ENCODE results near the gene SCFD2.

Gene SCFD2

GRCh38 chr4:52870225-52870624 lies 495.6 kb downstream of the SCFD2 start:
- Histone ChIP-seq H3K4me3 (ENCODE audit: low read depth, low read length, poor library complexity, severe bottlenecking) (no peak overlapping the region), H3F3A (ENCODE audit: insufficient read depth, low read length) (no peaks in the 10 kb centered on the region), H3K79me2 (ENCODE audit: insufficient read depth, low read length) (no peaks in the 10 kb centered on the region), H3K4me1 (ENCODE audit: insufficient read depth, low read length, severe bottlenecking) (no peaks in the 10 kb centered on the region), H3K36me3 (ENCODE audit: insufficient read depth, low read length) (no peaks in the 10 kb centered on the region), H3K4me2 (ENCODE audit: low read length) (no peak overlapping the region), H3K9me2 (ENCODE audit: low read depth, low read length) (no peaks in the 10 kb centered on the region), H3K27me3 (ENCODE audit: insufficient read depth, low read length) (no peaks in the 10 kb centered on the region), H3K9me3 (ENCODE audit: low read length) (no peaks in the 10 kb centered on the region), H3K9ac (ENCODE audit: low read length) (no peak overlapping the region), H2AFZ (ENCODE audit: low read length) (no peak overlapping the region), H4K20me1 (ENCODE audit: insufficient read depth, low read length) (no peaks in the 10 kb centered on the region), H3K27ac (ENCODE audit: low read depth, low read length, poor library complexity, severe bottlenecking) (no peak overlapping the region)
- no peak for TF ChIP-seq CTCF (IDR thresholded peaks at IDR 0.05; ENCODE audit: low read length)
- TF ChIP-seq EZH2 (IDR thresholded peaks at IDR 0.05; ENCODE audit: borderline replicate concordance, low read length), result no peak

- no peak for TF ChIP-seq EZH2 (IDR thresholded peaks at IDR 0.05; ENCODE audit: borderline replicate concordance, low read length)
- no peak for TF ChIP-seq CTCF (IDR thresholded peaks at IDR 0.05; ENCODE audit: low read length)
- no peak overlapping the region for H3K9ac ChIP-seq (ENCODE audit: low read length)
- H3K9me3 ChIP-seq (ENCODE audit: low read length), result no peaks in the 10 kb centered on the region
- H3K27ac ChIP-seq (ENCODE audit: low read depth, low read length, poor library complexity, severe bottlenecking), result no peak overlapping the region
- no peaks in the 10 kb centered on the region for H4K20me1 ChIP-seq (ENCODE audit: insufficient read depth, low read length)
- no peaks in the 10 kb centered on the region for H3F3A ChIP-seq (ENCODE audit: insufficient read depth, low read length)
- no peak overlapping the region for H3K4me3 ChIP-seq (ENCODE audit: low read depth, low read length, poor library complexity, severe bottlenecking)
- no peaks in the 10 kb centered on the region for H3K27me3 ChIP-seq (ENCODE audit: insufficient read depth, low read length)
- H3K79me2 ChIP-seq (ENCODE audit: insufficient read depth, low read length), result no peaks in the 10 kb centered on the region
- no peaks in the 10 kb centered on the region for H3K9me2 ChIP-seq (ENCODE audit: low read depth, low read length)
- H3K4me2 ChIP-seq (ENCODE audit: low read length), result no peak overlapping the region
- H3K4me1 ChIP-seq (ENCODE audit: insufficient read depth, low read length, severe bottlenecking), result no peaks in the 10 kb centered on the region
- no peak overlapping the region for H2AFZ ChIP-seq (ENCODE audit: low read length)
- H3K36me3 ChIP-seq (ENCODE audit: insufficient read depth, low read length), result no peaks in the 10 kb centered on the region
Observed at GRCh38 chr4:52869656-52870055, 496.2 kb downstream of the SCFD2 start.

- Histone ChIP-seq H2AFZ (ENCODE audit: low read length) (no peak overlapping the region), H4K20me1 (ENCODE audit: insufficient read depth, low read length) (no peaks in the 10 kb centered on the region), H3K4me3 (ENCODE audit: low read depth, low read length, poor library complexity, severe bottlenecking) (no peak overlapping the region), H3F3A (ENCODE audit: insufficient read depth, low read length) (no peaks in the 10 kb centered on the region), H3K4me1 (ENCODE audit: insufficient read depth, low read length, severe bottlenecking) (no peaks in the 10 kb centered on the region), H3K27ac (ENCODE audit: low read depth, low read length, poor library complexity, severe bottlenecking) (no peak overlapping the region), H3K36me3 (ENCODE audit: insufficient read depth, low read length) (no peaks in the 10 kb centered on the region), H3K9me3 (ENCODE audit: low read length) (no peaks in the 10 kb centered on the region), H3K9ac (ENCODE audit: low read length) (no peak overlapping the region), H3K4me2 (ENCODE audit: low read length) (no peak overlapping the region), H3K9me2 (ENCODE audit: low read depth, low read length) (no peaks in the 10 kb centered on the region), H3K79me2 (ENCODE audit: insufficient read depth, low read length) (no peaks in the 10 kb centered on the region), H3K27me3 (ENCODE audit: insufficient read depth, low read length) (no peaks in the 10 kb centered on the region)
- TF ChIP-seq CTCF (IDR thresholded peaks at IDR 0.05; ENCODE audit: low read length) (no peak), EZH2 (IDR thresholded peaks at IDR 0.05; ENCODE audit: borderline replicate concordance, low read length) (no peak)
Observed at GRCh38 chr4:52869196-52869595, 496.7 kb downstream of the SCFD2 start.
